ENCODE data around the gene PCDHGB1. TPM values are rescaled to one million over a fixed set of nuclear protein-coding genes. Genes with fewer than 3 reads are reported as not detected.
"Not testable (repeated sequence)": the region's sequence is repeated elsewhere in the genome, so short reads cannot be mapped to it uniquely, and the experiment has no call there.

PCDHGB1 gene
- total RNA-seq, 1 donor: 4.2 TPM

DNA sequence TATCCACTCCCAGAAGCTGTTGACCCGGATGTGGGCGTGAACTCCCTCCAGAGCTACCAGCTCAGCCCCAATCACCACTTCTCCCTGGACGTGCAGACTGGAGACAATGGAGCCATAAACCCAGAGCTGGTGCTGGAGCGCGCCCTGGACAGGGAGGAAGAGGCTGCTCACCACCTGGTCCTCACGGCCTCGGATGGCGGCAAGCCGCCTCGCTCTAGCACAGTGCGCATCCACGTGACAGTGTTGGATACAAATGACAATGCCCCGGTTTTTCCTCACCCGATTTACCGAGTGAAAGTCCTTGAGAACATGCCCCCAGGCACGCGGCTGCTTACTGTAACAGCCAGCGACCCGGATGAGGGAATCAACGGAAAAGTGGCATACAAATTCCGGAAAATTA is 43.4 kb downstream of the PCDHGB1 start:
- TF ChIP-seq, protein P1, sequence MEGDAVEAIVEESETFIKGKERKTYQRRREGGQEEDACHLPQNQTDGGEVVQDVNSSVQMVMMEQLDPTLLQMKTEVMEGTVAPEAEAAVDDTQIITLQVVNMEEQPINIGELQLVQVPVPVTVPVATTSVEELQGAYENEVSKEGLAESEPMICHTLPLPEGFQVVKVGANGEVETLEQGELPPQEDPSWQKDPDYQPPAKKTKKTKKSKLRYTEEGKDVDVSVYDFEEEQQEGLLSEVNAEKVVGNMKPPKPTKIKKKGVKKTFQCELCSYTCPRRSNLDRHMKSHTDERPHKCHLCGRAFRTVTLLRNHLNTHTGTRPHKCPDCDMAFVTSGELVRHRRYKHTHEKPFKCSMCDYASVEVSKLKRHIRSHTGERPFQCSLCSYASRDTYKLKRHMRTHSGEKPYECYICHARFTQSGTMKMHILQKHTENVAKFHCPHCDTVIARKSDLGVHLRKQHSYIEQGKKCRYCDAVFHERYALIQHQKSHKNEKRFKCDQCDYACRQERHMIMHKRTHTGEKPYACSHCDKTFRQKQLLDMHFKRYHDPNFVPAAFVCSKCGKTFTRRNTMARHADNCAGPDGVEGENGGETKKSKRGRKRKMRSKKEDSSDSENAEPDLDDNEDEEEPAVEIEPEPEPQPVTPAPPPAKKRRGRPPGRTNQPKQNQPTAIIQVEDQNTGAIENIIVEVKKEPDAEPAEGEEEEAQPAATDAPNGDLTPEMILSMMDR (IDR thresholded peaks at IDR 0.05; ENCODE audit: insufficient read depth, low read length): no peak
- H3K4me3 ChIP-seq (ENCODE audit: low read depth, low read length): no peak overlapping the region
- DNase-seq (ENCODE audit: low read depth): no peak

DNA sequence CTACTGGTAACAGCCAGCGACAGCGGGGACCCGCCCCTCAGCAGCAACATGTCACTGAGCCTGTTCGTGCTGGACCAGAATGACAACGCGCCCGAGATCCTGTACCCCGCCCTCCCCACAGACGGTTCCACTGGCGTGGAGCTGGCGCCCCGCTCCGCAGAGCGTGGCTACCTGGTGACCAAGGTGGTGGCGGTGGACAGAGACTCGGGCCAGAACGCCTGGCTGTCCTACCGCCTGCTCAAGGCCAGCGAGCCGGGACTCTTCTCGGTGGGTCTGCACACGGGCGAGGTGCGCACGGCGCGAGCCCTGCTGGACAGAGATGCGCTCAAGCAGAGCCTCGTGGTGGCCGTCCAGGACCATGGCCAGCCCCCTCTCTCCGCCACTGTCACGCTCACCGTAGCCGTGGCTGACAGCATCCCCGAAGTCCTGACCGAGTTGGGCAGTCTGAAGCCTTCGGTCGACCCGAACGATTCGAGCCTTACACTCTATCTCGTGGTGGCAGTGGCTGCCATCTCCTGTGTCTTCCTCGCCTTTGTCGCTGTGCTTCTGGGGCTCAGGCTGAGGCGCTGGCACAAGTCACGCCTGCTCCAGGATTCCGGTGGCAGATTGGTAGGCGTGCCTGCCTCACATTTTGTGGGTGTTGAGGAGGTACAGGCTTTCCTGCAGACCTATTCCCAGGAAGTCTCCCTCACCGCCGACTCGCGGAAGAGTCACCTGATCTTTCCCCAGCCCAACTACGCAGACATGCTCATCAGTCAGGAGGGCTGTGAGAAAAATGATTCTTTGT is 44.7 kb downstream of the PCDHGB1 start:
- DNase-seq (ENCODE audit: low read depth); H3K4me3 ChIP-seq (ENCODE audit: low read depth, low read length): not testable (repeated sequence)

DNA sequence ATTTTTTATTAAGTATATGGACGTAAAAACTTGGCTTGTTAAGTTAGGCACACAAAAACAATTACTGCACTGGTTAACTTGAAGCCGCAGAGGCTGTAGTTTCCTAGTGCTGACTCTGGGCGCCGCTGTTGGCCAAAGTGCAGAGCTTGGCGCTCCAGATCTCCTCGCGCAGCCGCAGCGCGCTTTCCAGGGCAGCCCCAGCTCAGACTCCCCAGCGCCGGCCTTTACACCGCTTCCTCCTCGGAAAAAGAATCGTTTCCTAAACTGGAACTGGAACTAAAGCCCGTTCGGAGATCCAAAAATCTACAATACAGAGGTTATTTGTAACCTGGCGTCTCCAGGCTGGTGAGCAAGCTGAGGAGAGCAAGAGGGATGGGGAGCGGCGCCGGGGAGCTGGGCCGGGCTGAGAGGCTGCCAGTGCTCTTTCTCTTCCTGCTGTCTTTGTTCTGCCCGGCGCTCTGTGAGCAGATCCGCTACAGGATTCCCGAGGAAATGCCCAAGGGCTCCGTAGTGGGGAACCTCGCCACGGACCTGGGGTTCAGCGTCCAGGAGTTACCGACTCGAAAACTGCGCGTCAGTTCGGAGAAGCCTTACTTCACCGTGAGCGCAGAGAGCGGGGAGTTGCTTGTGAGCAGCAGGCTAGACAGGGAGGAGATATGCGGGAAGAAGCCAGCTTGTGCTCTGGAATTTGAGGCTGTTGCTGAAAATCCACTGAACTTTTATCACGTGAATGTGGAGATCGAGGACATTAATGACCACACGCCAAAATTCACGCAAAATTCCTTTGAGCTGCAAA is 48.1 kb downstream of the PCDHGB1 start, which contains the start of gene PCDHGB5:
PCDHGB5 (plus strand) TSS at position 192 of the 796 bp plus-strand sequence; CDS start at position 373, 181 bp downstream.
- DNase-seq (ENCODE audit: low read depth): peak; percentile 71
- TF ChIP-seq, protein P1 (IDR thresholded peaks at IDR 0.05; ENCODE audit: insufficient read depth, low read length): peak; percentile 67
- peak within 1 kb of the TSS; percentile 62 for H3K4me3 ChIP-seq (ENCODE audit: low read depth, low read length)

DNA sequence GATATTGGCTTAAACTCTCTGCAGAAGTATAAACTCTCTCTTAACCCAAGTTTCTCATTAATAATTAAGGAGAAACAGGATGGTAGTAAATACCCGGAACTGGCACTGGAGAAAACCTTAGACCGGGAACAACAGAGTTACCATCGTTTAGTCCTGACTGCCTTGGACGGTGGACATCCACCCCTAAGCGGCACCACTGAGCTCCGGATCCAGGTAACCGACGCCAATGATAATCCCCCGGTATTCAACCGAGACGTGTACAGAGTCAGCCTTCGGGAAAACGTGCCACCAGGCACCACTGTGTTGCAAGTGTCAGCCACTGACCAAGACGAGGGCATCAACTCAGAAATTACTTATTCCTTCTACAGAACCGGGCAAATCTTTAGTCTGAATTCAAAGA is 48.7 kb downstream of the PCDHGB1 start:
- H3K4me3 ChIP-seq (ENCODE audit: low read depth, low read length): peak overlapping the region; percentile 27
- TF ChIP-seq, protein P1 (IDR thresholded peaks at IDR 0.05; ENCODE audit: insufficient read depth, low read length): no peak
- no peak for DNase-seq (ENCODE audit: low read depth)

DNA sequence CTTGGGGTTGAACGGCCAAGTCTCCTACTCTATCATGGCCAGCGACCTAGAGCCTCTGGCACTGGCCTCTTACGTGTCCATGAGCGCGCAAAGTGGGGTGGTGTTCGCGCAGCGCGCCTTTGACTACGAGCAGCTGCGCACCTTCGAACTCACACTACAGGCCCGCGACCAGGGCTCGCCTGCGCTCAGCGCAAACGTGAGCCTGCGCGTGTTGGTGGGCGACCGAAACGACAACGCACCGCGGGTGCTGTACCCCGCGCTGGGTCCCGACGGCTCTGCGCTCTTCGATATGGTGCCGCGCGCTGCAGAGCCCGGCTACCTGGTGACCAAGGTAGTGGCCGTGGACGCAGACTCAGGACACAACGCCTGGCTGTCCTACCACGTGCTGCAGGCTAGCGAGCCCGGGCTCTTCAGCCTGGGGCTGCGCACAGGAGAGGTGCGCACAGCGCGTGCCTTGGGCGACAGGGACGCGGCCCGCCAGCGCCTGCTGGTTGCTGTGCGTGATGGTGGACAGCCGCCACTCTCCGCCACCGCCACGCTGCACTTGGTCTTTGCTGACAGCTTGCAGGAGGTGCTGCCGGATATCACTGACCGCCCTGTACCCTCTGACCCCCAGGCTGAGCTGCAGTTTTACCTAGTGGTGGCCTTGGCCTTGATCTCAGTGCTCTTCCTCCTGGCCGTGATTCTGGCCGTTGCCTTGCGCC is 49.8 kb downstream of the PCDHGB1 start:
- TF ChIP-seq, protein P1 (IDR thresholded peaks at IDR 0.05; ENCODE audit: insufficient read depth, low read length): no peak
- DNase-seq (ENCODE audit: low read depth): no peak
- H3K4me3 ChIP-seq (ENCODE audit: low read depth, low read length): no peak overlapping the region

Other genes with a start within 250 kb of the PCDHGB1 start
- 0.27 and 0.74 TPM in 2 replicates for gene PCDHB3, start 249.6 kb upstream of the PCDHGB1 start, total RNA-seq (ENCODE audit: low replicate concordance)
- gene PCDHB4, start 228.3 kb upstream of the PCDHGB1 start, total RNA-seq (ENCODE audit: low replicate concordance): 0.09 and 0.65 TPM in 2 replicates
- gene PCDHB5, start 214.9 kb upstream of the PCDHGB1 start, total RNA-seq (ENCODE audit: low replicate concordance): 0.45 and 0.57 TPM in 2 replicates
- gene PCDHB6, start 200.0 kb upstream of the PCDHGB1 start, total RNA-seq (ENCODE audit: low replicate concordance): 0.18 TPM in 1 of 2 replicates, not detected in the other
- 0.63 and 0.98 TPM in 2 replicates for gene PCDHB7, start 177.5 kb upstream of the PCDHGB1 start, total RNA-seq (ENCODE audit: low replicate concordance)
- gene PCDHB8, start 172.3 kb upstream of the PCDHGB1 start, total RNA-seq (ENCODE audit: low replicate concordance): 0.16 and 0.27 TPM in 2 replicates
- gene PCDHB16, start 167.7 kb upstream of the PCDHGB1 start, total RNA-seq (ENCODE audit: low replicate concordance): 0.25 and 0.36 TPM in 2 replicates
- 0.41 and 1.2 TPM in 2 replicates for gene PCDHB9, start 162.9 kb upstream of the PCDHGB1 start, total RNA-seq (ENCODE audit: low replicate concordance)
- gene PCDHB10, start 157.7 kb upstream of the PCDHGB1 start, total RNA-seq (ENCODE audit: low replicate concordance): 0.36 and 0.41 TPM in 2 replicates
- 0.08 and 0.27 TPM in 2 replicates for gene PCDHB11, start 150.5 kb upstream of the PCDHGB1 start, total RNA-seq (ENCODE audit: low replicate concordance)
- 0.18 and 0.25 TPM in 2 replicates for gene PCDHB12, start 141.4 kb upstream of the PCDHGB1 start, total RNA-seq (ENCODE audit: low replicate concordance)
- 0.27 and 0.65 TPM in 2 replicates for gene PCDHB13, start 136.2 kb upstream of the PCDHGB1 start, total RNA-seq (ENCODE audit: low replicate concordance)
- gene PCDHB14, start 126.8 kb upstream of the PCDHGB1 start, total RNA-seq (ENCODE audit: low replicate concordance): 0.45 and 0.74 TPM in 2 replicates
- gene PCDHB15, start 104.7 kb upstream of the PCDHGB1 start, total RNA-seq (ENCODE audit: low replicate concordance): 0.09 TPM in 1 of 2 replicates, not detected in the other
- gene SLC25A2, start 46.0 kb upstream of the PCDHGB1 start, total RNA-seq (ENCODE audit: low replicate concordance): 0.72 TPM in 1 of 2 replicates, not detected in the other
- gene TAF7, start 29.3 kb upstream of the PCDHGB1 start, total RNA-seq (ENCODE audit: low replicate concordance): 62.1 and 66.0 TPM in 2 replicates
- 0.90 and 1.4 TPM in 2 replicates for gene PCDHGA1, start 19.6 kb upstream of the PCDHGB1 start, total RNA-seq (ENCODE audit: low replicate concordance)
- gene PCDHGA2, start 11.3 kb upstream of the PCDHGB1 start, total RNA-seq (ENCODE audit: low replicate concordance): 2.5 and 3.9 TPM in 2 replicates
- gene PCDHGA3, start 6.3 kb upstream of the PCDHGB1 start, total RNA-seq (ENCODE audit: low replicate concordance): 1.1 and 4.4 TPM in 2 replicates
- 3.7 and 9.9 TPM in 2 replicates for gene PCDHGA4, start 4.9 kb downstream of the PCDHGB1 start, total RNA-seq (ENCODE audit: low replicate concordance)
- gene PCDHGB2, start 9.9 kb downstream of the PCDHGB1 start, total RNA-seq (ENCODE audit: low replicate concordance): 1.3 and 5.7 TPM in 2 replicates
- 1.7 and 3.5 TPM in 2 replicates for gene PCDHGA5, start 14.1 kb downstream of the PCDHGB1 start, total RNA-seq (ENCODE audit: low replicate concordance)
- 7.7 and 9.6 TPM in 2 replicates for gene PCDHGB3, start 20.1 kb downstream of the PCDHGB1 start, total RNA-seq (ENCODE audit: low replicate concordance)
- 3.9 and 7.4 TPM in 2 replicates for gene PCDHGA6, start 23.8 kb downstream of the PCDHGB1 start, total RNA-seq (ENCODE audit: low replicate concordance)
- 2.9 and 8.4 TPM in 2 replicates for gene PCDHGA7, start 32.6 kb downstream of the PCDHGB1 start, total RNA-seq (ENCODE audit: low replicate concordance)
- gene PCDHGB4, start 37.6 kb downstream of the PCDHGB1 start, total RNA-seq (ENCODE audit: low replicate concordance): 9.0 and 17.4 TPM in 2 replicates
- gene PCDHGA8, start 42.5 kb downstream of the PCDHGB1 start, total RNA-seq (ENCODE audit: low replicate concordance): 2.5 and 3.8 TPM in 2 replicates
- 8.5 and 19.9 TPM in 2 replicates for gene PCDHGB5, start 47.8 kb downstream of the PCDHGB1 start, total RNA-seq (ENCODE audit: low replicate concordance)
- gene PCDHGA9, start 52.7 kb downstream of the PCDHGB1 start, total RNA-seq (ENCODE audit: low replicate concordance): 4.1 and 7.3 TPM in 2 replicates
- 3.8 and 5.8 TPM in 2 replicates for gene PCDHGB6, start 57.9 kb downstream of the PCDHGB1 start, total RNA-seq (ENCODE audit: low replicate concordance)
- 10.6 and 22.2 TPM in 2 replicates for gene PCDHGA10, start 62.9 kb downstream of the PCDHGB1 start, total RNA-seq (ENCODE audit: low replicate concordance)
- gene PCDHGB7, start 67.6 kb downstream of the PCDHGB1 start, total RNA-seq (ENCODE audit: low replicate concordance): 16.7 and 22.1 TPM in 2 replicates
- 7.6 and 17.8 TPM in 2 replicates for gene PCDHGA11, start 71.0 kb downstream of the PCDHGB1 start, total RNA-seq (ENCODE audit: low replicate concordance)
- 39.7 and 50.5 TPM in 2 replicates for gene PCDHGA12, start 80.4 kb downstream of the PCDHGB1 start, total RNA-seq (ENCODE audit: low replicate concordance)
- 53.7 and 97.7 TPM in 2 replicates for gene PCDHGC3, start 125.9 kb downstream of the PCDHGB1 start, total RNA-seq (ENCODE audit: low replicate concordance)
- gene PCDHGC4, start 134.9 kb downstream of the PCDHGB1 start, total RNA-seq (ENCODE audit: low replicate concordance): 2.5 and 5.2 TPM in 2 replicates
- 7.0 and 10.5 TPM in 2 replicates for gene PCDHGC5, start 139.0 kb downstream of the PCDHGB1 start, total RNA-seq (ENCODE audit: low replicate concordance)

All from fibroblast of the aortic adventitia (primary cell).